Neuron (in vitro differentiated cells): ENCODE data around the gene GNE.
"Not testable (repeated sequence)": the region's sequence is repeated elsewhere in the genome, so short reads cannot be mapped to it uniquely, and the experiment has no call there.

Experiments used
- H2AFZ ChIP-seq: one replicate; pipeline ENCODE4 v1.6.1; 2013; ENCODE audit warnings: low read depth, mild to moderate bottlenecking, inconsistent platforms, low read length, moderate library complexity
- H3K27me3 ChIP-seq: one replicate; pipeline ENCODE4 v1.6.1; 2013; ENCODE audit warnings: low read length; ENCODE audit not compliant: insufficient read depth
- H3K36me3 ChIP-seq: one replicate; pipeline ENCODE4 v1.6.1; 2013; ENCODE audit warnings: low read length; ENCODE audit not compliant: insufficient read depth
- H3K4me1 ChIP-seq: one replicate; pipeline ENCODE4 v1.6.1; 2013; ENCODE audit warnings: low read length; ENCODE audit not compliant: insufficient read depth
- H3K4me3 ChIP-seq: 2 replicates; pipeline ENCODE4 v1.5.1; 2013; ENCODE audit warnings: mild to moderate bottlenecking, low read length, moderate library complexity
- H3K9me3 ChIP-seq: one replicate; pipeline ENCODE4 v1.6.1; 2013; ENCODE audit warnings: low read length

GNE gene

GRCh38 chr9:36251428-36251827 is 6.8 kb downstream of the GNE start:
- no peaks in the 10 kb centered on the region for H3K9me3 ChIP-seq
- peaks cover 11% of the 10 kb centered on the region for H3K36me3 ChIP-seq
- H3K27me3 ChIP-seq = no peaks in the 10 kb centered on the region
- H2AFZ ChIP-seq = no peak overlapping the region
- no peak overlapping the region for H3K4me3 ChIP-seq
- no peaks in the 10 kb centered on the region for H3K4me1 ChIP-seq

- peaks cover 21% of the 10 kb centered on the region for H3K36me3 ChIP-seq
- no peak overlapping the region for H2AFZ ChIP-seq
- no peaks in the 10 kb centered on the region for H3K4me1 ChIP-seq
- H3K27me3 ChIP-seq = no peaks in the 10 kb centered on the region
- H3K9me3 ChIP-seq = no peaks in the 10 kb centered on the region
- no peak overlapping the region for H3K4me3 ChIP-seq
These were observed 8.2 kb downstream of the GNE start for GRCh38 chr9:36250079-36250478.

- Histone ChIP-seq H3K4me3 (no peak overlapping the region), H3K27me3 (no peaks in the 10 kb centered on the region), H3K4me1 (no peaks in the 10 kb centered on the region), H3K9me3 (no peaks in the 10 kb centered on the region), H2AFZ (no peak overlapping the region), H3K36me3 (peaks cover 22% of the 10 kb centered on the region)
These were observed 9.1 kb downstream of the GNE start for GRCh38 chr9:36249189-36249588.

- not testable (repeated sequence) for H2AFZ ChIP-seq, H3K4me3 ChIP-seq, H3K27me3 ChIP-seq, H3K9me3 ChIP-seq, H3K4me1 ChIP-seq
- H3K36me3 ChIP-seq = peaks cover 28% of the 10 kb centered on the region
These were observed 10.2 kb downstream of the GNE start for GRCh38 chr9:36248061-36248460.

- H3K4me3 ChIP-seq = no peak overlapping the region
- H2AFZ ChIP-seq = no peak overlapping the region
- H3K4me1 ChIP-seq = no peaks in the 10 kb centered on the region
- peaks cover 33% of the 10 kb centered on the region for H3K36me3 ChIP-seq
- H3K9me3 ChIP-seq = no peaks in the 10 kb centered on the region
- H3K27me3 ChIP-seq = no peaks in the 10 kb centered on the region
These were observed 10.9 kb downstream of the GNE start for GRCh38 chr9:36247356-36247755.

- H2AFZ ChIP-seq = no peak overlapping the region
- no peaks in the 10 kb centered on the region for H3K4me1 ChIP-seq
- H3K9me3 ChIP-seq = no peaks in the 10 kb centered on the region
- H3K27me3 ChIP-seq = no peaks in the 10 kb centered on the region
- no peak overlapping the region for H3K4me3 ChIP-seq
- peaks cover 44% of the 10 kb centered on the region for H3K36me3 ChIP-seq
These were observed 12.3 kb downstream of the GNE start for GRCh38 chr9:36245906-36246305.

- H2AFZ ChIP-seq = not testable (repeated sequence)
- peaks cover 57% of the 10 kb centered on the region for H3K36me3 ChIP-seq
These were observed 18.6 kb downstream of the GNE start for GRCh38 chr9:36239675-36240074.

GRCh38 chr9:36239205-36239604 is 19.0 kb downstream of the GNE start:
- H3K4me3 ChIP-seq, H2AFZ ChIP-seq, H3K9me3 ChIP-seq, H3K27me3 ChIP-seq, H3K4me1 ChIP-seq: not testable (repeated sequence)
- H3K36me3 ChIP-seq = peaks cover 61% of the 10 kb centered on the region

More at GRCh38 chr9:36239675-36240074, 18.6 kb downstream of the GNE start:
- not testable (repeated sequence) for H3K4me1 ChIP-seq, H3K27me3 ChIP-seq, H3K4me3 ChIP-seq, H3K9me3 ChIP-seq

- Histone ChIP-seq H2AFZ (no peak overlapping the region), H3K36me3 (peaks cover 65% of the 10 kb centered on the region), H3K4me3 (no peak overlapping the region), H3K27me3 (no peaks in the 10 kb centered on the region), H3K4me1 (no peaks in the 10 kb centered on the region), H3K9me3 (no peaks in the 10 kb centered on the region)
These were observed 21.0 kb downstream of the GNE start for GRCh38 chr9:36237230-36237629.

GRCh38 chr9:36222449-36222848 is 35.8 kb downstream of the GNE start:
- peaks cover 12% of the 10 kb centered on the region for H3K9me3 ChIP-seq
- no peak overlapping the region for H3K4me3 ChIP-seq
- no peaks in the 10 kb centered on the region for H3K27me3 ChIP-seq
- H2AFZ ChIP-seq = no peak overlapping the region
- H3K4me1 ChIP-seq = no peaks in the 10 kb centered on the region
- peaks cover 85% of the 10 kb centered on the region for H3K36me3 ChIP-seq

- H3K4me3 ChIP-seq = no peak overlapping the region
- H3K27me3 ChIP-seq = no peaks in the 10 kb centered on the region
- no peak overlapping the region for H2AFZ ChIP-seq
- H3K9me3 ChIP-seq = peaks cover 12% of the 10 kb centered on the region
- H3K36me3 ChIP-seq = peaks cover 85% of the 10 kb centered on the region
- H3K4me1 ChIP-seq = no peaks in the 10 kb centered on the region
These were observed 36.6 kb downstream of the GNE start for GRCh38 chr9:36221667-36222066.

- H3K36me3 ChIP-seq = peaks cover 78% of the 10 kb centered on the region
- H3K4me1 ChIP-seq = no peaks in the 10 kb centered on the region
- H3K27me3 ChIP-seq = no peaks in the 10 kb centered on the region
- peaks cover 10% of the 10 kb centered on the region for H3K9me3 ChIP-seq
- no peak overlapping the region for H3K4me3 ChIP-seq
- no peak overlapping the region for H2AFZ ChIP-seq
These were observed 39.8 kb downstream of the GNE start for GRCh38 chr9:36218411-36218901.

- Histone ChIP-seq H2AFZ (no peak overlapping the region), H3K4me1 (no peaks in the 10 kb centered on the region), H3K9me3 (peaks cover 7% of the 10 kb centered on the region), H3K36me3 (peaks cover 77% of the 10 kb centered on the region), H3K27me3 (no peaks in the 10 kb centered on the region), H3K4me3 (no peak overlapping the region)
These were observed 40.2 kb downstream of the GNE start for GRCh38 chr9:36218011-36218410.

GRCh38 chr9:36217256-36217968 is 40.8 kb downstream of the GNE start:
- peaks cover under 1% of the 10 kb centered on the region for H3K9me3 ChIP-seq
- no peaks in the 10 kb centered on the region for H3K4me1 ChIP-seq
- H3K4me3 ChIP-seq = no peak overlapping the region
- no peaks in the 10 kb centered on the region for H3K27me3 ChIP-seq
- H3K36me3 ChIP-seq = peaks cover 77% of the 10 kb centered on the region
- no peak overlapping the region for H2AFZ ChIP-seq
